Neural cell (in vitro differentiated cells): ENCODE data around the gene NANOS3. TPM values are rescaled to one million over a fixed set of nuclear protein-coding genes. Genes with fewer than 3 reads are reported as not detected.

ENCODE experiments used
- H2AFZ ChIP-seq: fragments of 200-600, 300-800 bp; sonication (generic), shearing (Covaris generic); 2 replicates; pipeline ENCODE4 v1.6.0; 2014; ENCODE audit warnings: low read depth, mild to moderate bottlenecking, antibody characterized with exemption, low read length, moderate library complexity
- H3F3A ChIP-seq: fragments of 200-600 bp; shearing (Covaris generic); 2 replicates; pipeline ENCODE4 v1.6.1; 2016; ENCODE audit warnings: mild to moderate bottlenecking, moderate library complexity, mixed read lengths, antibody characterized with exemption, low read length; ENCODE audit not compliant: insufficient read depth, poor library complexity, severe bottlenecking
- H3K27ac ChIP-seq: fragments of 200-600, 300-800 bp; sonication (generic), shearing (Covaris generic); 2 replicates; pipeline ENCODE4 v1.5.1; 2014; ENCODE audit warnings: mild to moderate bottlenecking, low read length, moderate library complexity
- H3K27me3 ChIP-seq: fragments of 300-800, 200-600 bp; sonication (generic), shearing (Covaris generic); 2 replicates; pipeline ENCODE4 v1.6.0; 2014; ENCODE audit warnings: mild to moderate bottlenecking, low read depth, low read length, moderate library complexity; ENCODE audit not compliant: insufficient read depth
- H3K36me3 ChIP-seq: fragments of 300-800, 200-600 bp; sonication (generic), shearing (Covaris generic); 2 replicates; pipeline ENCODE4 v1.5.1; 2014; ENCODE audit warnings: mild to moderate bottlenecking, antibody characterized with exemption, low read length, moderate library complexity; ENCODE audit not compliant: insufficient read depth
- H3K4me2 ChIP-seq: fragments of 300-800, 200-600 bp; sonication (generic), shearing (Covaris generic); 2 replicates; pipeline ENCODE4 v1.6.0; 2014; ENCODE audit warnings: mild to moderate bottlenecking, low read length
- H3K4me3 ChIP-seq: fragments of 300-800, 200-600 bp; sonication (generic), shearing (Covaris generic); 2 replicates; pipeline ENCODE4 v1.5.1; 2014; ENCODE audit warnings: mild to moderate bottlenecking, low read length, moderate library complexity
- H3K79me2 ChIP-seq: fragments of 200-600 bp; shearing (Covaris generic); replicated peaks from 2 replicates; pipeline ENCODE4 v1.6.0; 2014; ENCODE audit warnings: mild to moderate bottlenecking, low read length, moderate library complexity; ENCODE audit not compliant: insufficient read depth
- H3K9ac ChIP-seq: fragments of 300-800, 200-600 bp; sonication (generic), shearing (Covaris generic); 2 replicates; pipeline ENCODE4 v1.6.1; 2016; ENCODE audit warnings: mild to moderate bottlenecking, low read length, mixed read lengths
- H3K9me2 ChIP-seq: fragments of 200-600 bp; shearing (Covaris generic); 2 replicates; pipeline ENCODE4 v1.6.1; 2016; ENCODE audit warnings: mild to moderate bottlenecking, low read length, mixed read lengths; ENCODE audit not compliant: insufficient read depth
- H3K9me3 ChIP-seq: fragments of 200-600, 300-800 bp; sonication (generic), shearing (Covaris generic); 2 replicates; pipeline ENCODE4 v1.6.1; 2016; ENCODE audit warnings: mild to moderate bottlenecking, mixed run types, low read length, moderate library complexity, mixed read lengths
- H4K20me1 ChIP-seq: fragments of 200-600 bp; shearing (Covaris generic); 2 replicates; pipeline ENCODE4 v1.6.1; 2016; ENCODE audit warnings: mild to moderate bottlenecking, mixed run types; ENCODE audit not compliant: insufficient read depth
- EP300 ChIP-seq: fragments of 450-650 bp; conservative IDR thresholded peaks from 2 replicates; pipeline ENCODE4 v1.6.1; 2014; ENCODE audit warnings: antibody characterized with exemption, mild to moderate bottlenecking, moderate library complexity; ENCODE audit not compliant: poor library complexity, severe bottlenecking
- EZH2 ChIP-seq: fragments of 200-600, 300-800 bp; shearing (Covaris generic), sonication (generic); IDR thresholded peaks from 2 replicates; pipeline ENCODE4 v1.6.1; 2014; ENCODE audit warnings: antibody characterized with exemption, low read length, borderline replicate concordance, mild to moderate bottlenecking; ENCODE audit not compliant: insufficient read depth, poor library complexity, severe bottlenecking
- MXI1 ChIP-seq: fragments of 450-650 bp; conservative IDR thresholded peaks from 2 replicates; pipeline ENCODE4 v1.6.1; 2014; ENCODE audit warnings: antibody characterized with exemption, mild to moderate bottlenecking; ENCODE audit not compliant: poor library complexity, severe bottlenecking
- POLR2AphosphoS5 ChIP-seq: IDR thresholded peaks from 2 replicates; pipeline ENCODE4 v1.6.1; 2012
- RAD21 ChIP-seq: fragments of 450-650 bp; conservative IDR thresholded peaks from 2 replicates; pipeline ENCODE4 v1.6.1; 2014; ENCODE audit warnings: antibody characterized with exemption, mild to moderate bottlenecking, moderate library complexity
- REST ChIP-seq: IDR thresholded peaks from 2 replicates; pipeline ENCODE4 v1.6.1; 2012; ENCODE audit warnings: borderline replicate concordance
- SMC3 ChIP-seq: fragments of 450-650 bp; conservative IDR thresholded peaks from 2 replicates; pipeline ENCODE4 v1.6.1; 2014; ENCODE audit warnings: antibody characterized with exemption, mild to moderate bottlenecking, moderate library complexity; ENCODE audit not compliant: poor library complexity
- TAF1 ChIP-seq: IDR thresholded peaks from 2 replicates; pipeline ENCODE4 v1.6.1; 2012; ENCODE audit warnings: low read depth
- polyA plus RNA-seq: library from polyadenylated mRNA; depleted of rRNA; stranded (reverse); fragments of >200 nt; gene quantifications from 2 replicates; pipeline ENCODE4 v1.2.3, GENCODE V29; 2014
- TF ChIP-seq, protein P1 (sequence below): fragments of 450-650 bp; IDR thresholded peaks from 2 replicates; pipeline ENCODE4 v1.5.1; 2014; ENCODE audit warnings: antibody characterized with exemption, mild to moderate bottlenecking, moderate library complexity; ENCODE audit not compliant: poor library complexity, severe bottlenecking

The NANOS3 gene
- polyA plus RNA-seq, 1 donor from 2014 or later, result 3.2 TPM

- Histone ChIP-seq H2AFZ (no peak overlapping the region), H3K79me2 (no peaks in the 10 kb centered on the region), H3K27me3 (peaks cover 11% of the 10 kb centered on the region), H3K9me3 (no peaks in the 10 kb centered on the region), H3K36me3 (no peaks in the 10 kb centered on the region), H3K9me2 (no peaks in the 10 kb centered on the region), H3K4me2 (no peak overlapping the region), H4K20me1 (no peaks in the 10 kb centered on the region), H3F3A (no peaks in the 10 kb centered on the region), H3K9ac (no peak overlapping the region), H3K4me3 (no peak overlapping the region), H3K27ac (no peak overlapping the region)
- no peak for TF ChIP-seq MXI1
- no peak for TF ChIP-seq RAD21
- TF ChIP-seq REST, result no peak
- TF ChIP-seq SMC3, result no peak
- no peak for TF ChIP-seq TAF1
- no peak for TF ChIP-seq POLR2AphosphoS5
- TF ChIP-seq, protein P1, sequence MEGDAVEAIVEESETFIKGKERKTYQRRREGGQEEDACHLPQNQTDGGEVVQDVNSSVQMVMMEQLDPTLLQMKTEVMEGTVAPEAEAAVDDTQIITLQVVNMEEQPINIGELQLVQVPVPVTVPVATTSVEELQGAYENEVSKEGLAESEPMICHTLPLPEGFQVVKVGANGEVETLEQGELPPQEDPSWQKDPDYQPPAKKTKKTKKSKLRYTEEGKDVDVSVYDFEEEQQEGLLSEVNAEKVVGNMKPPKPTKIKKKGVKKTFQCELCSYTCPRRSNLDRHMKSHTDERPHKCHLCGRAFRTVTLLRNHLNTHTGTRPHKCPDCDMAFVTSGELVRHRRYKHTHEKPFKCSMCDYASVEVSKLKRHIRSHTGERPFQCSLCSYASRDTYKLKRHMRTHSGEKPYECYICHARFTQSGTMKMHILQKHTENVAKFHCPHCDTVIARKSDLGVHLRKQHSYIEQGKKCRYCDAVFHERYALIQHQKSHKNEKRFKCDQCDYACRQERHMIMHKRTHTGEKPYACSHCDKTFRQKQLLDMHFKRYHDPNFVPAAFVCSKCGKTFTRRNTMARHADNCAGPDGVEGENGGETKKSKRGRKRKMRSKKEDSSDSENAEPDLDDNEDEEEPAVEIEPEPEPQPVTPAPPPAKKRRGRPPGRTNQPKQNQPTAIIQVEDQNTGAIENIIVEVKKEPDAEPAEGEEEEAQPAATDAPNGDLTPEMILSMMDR, result no peak
- TF ChIP-seq EZH2, result no peak
- no peak for TF ChIP-seq EP300
These were observed 35.6 kb upstream of the NANOS3 start for GRCh38 chr19:13841086-13841961.

DNA sequence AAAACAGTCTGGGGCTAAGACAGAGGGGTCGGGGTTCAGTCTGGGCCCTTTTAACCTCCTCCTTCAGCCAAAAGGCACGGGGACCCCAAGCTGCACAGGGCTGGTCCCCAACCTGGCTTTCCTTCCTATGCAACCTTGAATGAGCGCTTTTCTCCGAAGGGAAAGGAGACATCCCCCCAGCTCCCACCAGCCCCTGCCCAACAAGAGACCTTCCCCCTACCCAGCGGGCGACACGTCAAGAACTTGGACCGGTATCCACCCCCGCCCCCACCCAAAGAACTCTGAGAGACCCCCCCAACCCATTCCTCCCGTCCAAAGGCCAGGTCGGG, 35.0 kb upstream of the NANOS3 start:
- H2AFZ ChIP-seq, result no peak overlapping the region
- H3F3A ChIP-seq, result no peaks in the 10 kb centered on the region
- H3K27ac ChIP-seq, result no peak overlapping the region
- H3K27me3 ChIP-seq, result peaks cover 11% of the 10 kb centered on the region
- H3K4me2 ChIP-seq, result no peak overlapping the region
- no peaks in the 10 kb centered on the region for H3K9me3 ChIP-seq
- H3K79me2 ChIP-seq, result no peaks in the 10 kb centered on the region
- no peak for TF ChIP-seq REST
- TF ChIP-seq MXI1, result no peak
- no peak for TF ChIP-seq SMC3
- TF ChIP-seq RAD21, result no peak
- TF ChIP-seq POLR2AphosphoS5, result no peak
- TF ChIP-seq EP300, result no peak
- TF ChIP-seq, protein P1, result no peak
- no peak for TF ChIP-seq EZH2
- TF ChIP-seq TAF1, result no peak
- no peaks in the 10 kb centered on the region for H3K36me3 ChIP-seq
- peak overlapping the region; percentile 50 for H3K4me3 ChIP-seq
- H3K9me2 ChIP-seq, result no peaks in the 10 kb centered on the region
- no peaks in the 10 kb centered on the region for H4K20me1 ChIP-seq
- H3K9ac ChIP-seq, result no peak overlapping the region
